Measurements from ENCODE around the gene COX4I1.

DNA sequence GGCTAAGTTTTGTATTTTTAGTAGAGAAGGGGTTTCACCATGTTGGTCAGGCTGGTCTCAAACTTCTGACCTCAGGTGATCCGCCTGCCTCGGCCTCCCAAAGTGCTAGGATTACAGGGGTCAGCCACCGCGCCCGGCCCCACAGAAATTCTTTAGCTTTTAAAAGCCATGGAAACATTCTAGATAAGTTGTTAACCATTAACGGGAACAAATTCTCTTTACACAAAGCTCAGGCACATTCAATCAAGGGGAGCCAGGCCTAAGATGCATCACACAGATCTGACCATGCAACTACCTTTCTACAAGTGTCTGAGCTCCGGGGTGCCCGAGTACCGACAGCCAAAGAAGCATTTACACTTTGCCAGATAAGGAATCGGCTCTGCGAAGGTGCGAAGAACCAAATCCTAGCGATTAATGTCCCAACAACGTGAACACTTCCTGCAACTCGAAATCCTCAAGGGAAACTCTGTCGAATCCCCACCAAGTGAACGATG lies 1.2 kb upstream of the COX4I1 start:
- TF ChIP-seq, protein P1, sequence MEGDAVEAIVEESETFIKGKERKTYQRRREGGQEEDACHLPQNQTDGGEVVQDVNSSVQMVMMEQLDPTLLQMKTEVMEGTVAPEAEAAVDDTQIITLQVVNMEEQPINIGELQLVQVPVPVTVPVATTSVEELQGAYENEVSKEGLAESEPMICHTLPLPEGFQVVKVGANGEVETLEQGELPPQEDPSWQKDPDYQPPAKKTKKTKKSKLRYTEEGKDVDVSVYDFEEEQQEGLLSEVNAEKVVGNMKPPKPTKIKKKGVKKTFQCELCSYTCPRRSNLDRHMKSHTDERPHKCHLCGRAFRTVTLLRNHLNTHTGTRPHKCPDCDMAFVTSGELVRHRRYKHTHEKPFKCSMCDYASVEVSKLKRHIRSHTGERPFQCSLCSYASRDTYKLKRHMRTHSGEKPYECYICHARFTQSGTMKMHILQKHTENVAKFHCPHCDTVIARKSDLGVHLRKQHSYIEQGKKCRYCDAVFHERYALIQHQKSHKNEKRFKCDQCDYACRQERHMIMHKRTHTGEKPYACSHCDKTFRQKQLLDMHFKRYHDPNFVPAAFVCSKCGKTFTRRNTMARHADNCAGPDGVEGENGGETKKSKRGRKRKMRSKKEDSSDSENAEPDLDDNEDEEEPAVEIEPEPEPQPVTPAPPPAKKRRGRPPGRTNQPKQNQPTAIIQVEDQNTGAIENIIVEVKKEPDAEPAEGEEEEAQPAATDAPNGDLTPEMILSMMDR (IDR thresholded peaks at IDR 0.05; ENCODE audit: low read depth, low read length), result no peak
- TF ChIP-seq EZH2phosphoT487 (IDR thresholded peaks at IDR 0.05; ENCODE audit: low read depth), result no peak
